HCT116 (cell line): ENCODE results near the gene HAAO. TPM values are rescaled to one million over a fixed set of nuclear protein-coding genes. Genes with fewer than 3 reads are reported as not detected.

Experiments
- ATAC-seq: fragments of 200-7000 bp; cut with Tn5 transposase; 2 replicates; pipeline ENCODE4 v1.9.1; 2020; ENCODE audit warnings: mild to moderate bottlenecking, moderate library complexity
- BruUV-seq: library from RNA; stranded (reverse); fragments of 400-500 nt; replicated peaks from 2 replicates; lab custom pipeline; 2021; lab: Mats Ljungman, UMichigan
- CTCF ChIA-PET: fragments of 300-600 bp; sonication (Branson Sonifier 250); formaldehyde crosslinking; loops from one replicate; lab custom pipeline; 2021; ENCODE audit warnings: antibody characterized with exemption; lab: Charles Lee
- POLR2A ChIA-PET: fragments of 300-600, 350-600 bp; sonication (Branson Sonifier 250); formaldehyde crosslinking; loops from one replicate; lab custom pipeline; 2021; ENCODE audit warnings: antibody characterized with exemption; lab: Charles Lee
- RAD21 ChIA-PET, 2 experiments: fragments of 300-600 bp; sonication (Branson Sonifier 250); formaldehyde crosslinking; loops; one replicate each; lab custom pipeline; 2023; ENCODE audit warnings: low total read pairs in 2 of 2; ENCODE audit not compliant: uncharacterized antibody in 2 of 2, unreplicated experiment in 2 of 2, low non-redundant PET in 1 of 2; lab: Charles Lee
- DNase-seq: peaks from one replicate; pipeline ENCODE4 v3.0.0-alpha.2; 2010; ENCODE audit warnings: low read depth, low spot score
- H2AFZ ChIP-seq: fragments of 200-600 bp; shearing (Covaris generic), sonication (generic); 2 replicates; pipeline ENCODE4 v1.6.1; 2017; ENCODE audit warnings: low read depth, mixed run types, mixed read lengths, antibody characterized with exemption, low read length; ENCODE audit not compliant: poor library complexity, severe bottlenecking
- H3K27ac ChIP-seq: 2 replicates; pipeline ENCODE4 v1.5.1; 2012; ENCODE audit warnings: low read depth, low read length
- H3K27me3 ChIP-seq: fragments of 200-600 bp; sonication (generic); 2 replicates; pipeline ENCODE4 v1.6.1; 2016; ENCODE audit warnings: mixed run types, low read length, mixed read lengths; ENCODE audit not compliant: insufficient read depth
- H3K36me3 ChIP-seq, 2 experiments: fragments of 200-500 bp in 1 of 2; fragments of 200-600 bp in 1 of 2; sonication (Bioruptor generic) in 1 of 2; sonication (generic) in 1 of 2; 2 replicates each; pipeline versions ENCODE4 v1.5.1 to v1.6.1; 2014 to 2016; ENCODE audit warnings: low read length in 2 of 2, inconsistent platforms in 1 of 2, mixed read lengths in 1 of 2, mixed run types in 1 of 2; ENCODE audit not compliant: insufficient read depth in 2 of 2, control insufficient read depth in 1 of 2
- H3K4me1 ChIP-seq, 2 experiments: fragments of 200-600 bp in 1 of 2; sonication (generic) in 1 of 2; 2 replicates each; pipeline versions ENCODE4 v1.5.1 to v1.6.1; 2012 to 2017; ENCODE audit warnings: low read length in 2 of 2, inconsistent platforms in 1 of 2, mild to moderate bottlenecking in 1 of 2, mixed read lengths in 1 of 2, mixed run types in 1 of 2, moderate library complexity in 1 of 2; ENCODE audit not compliant: insufficient read depth in 2 of 2, control insufficient read depth in 1 of 2
- H3K4me2 ChIP-seq: fragments of 200-600 bp; sonication (generic); 2 replicates; pipeline ENCODE4 v1.6.1; 2017; ENCODE audit warnings: mixed run types, low read length, mixed read lengths
- H3K4me3 ChIP-seq, 2 experiments: fragments of 200-600 bp in 1 of 2; sonication (generic) in 1 of 2; replicated peaks in 1 of 2; 2 replicates each; pipeline ENCODE4 v1.5.1; 2011 to 2016; ENCODE audit warnings: low read length in 2 of 2, control low read depth in 1 of 2, low read depth in 1 of 2, mild to moderate bottlenecking in 1 of 2, mixed read lengths in 1 of 2, mixed run types in 1 of 2
- H3K79me2 ChIP-seq: fragments of 200-600 bp; sonication (generic); 2 replicates; pipeline ENCODE4 v1.6.1; 2017; ENCODE audit warnings: mild to moderate bottlenecking, mixed run types, low read length, moderate library complexity, mixed read lengths; ENCODE audit not compliant: insufficient read depth
- H3K9ac ChIP-seq: fragments of 200-600 bp; sonication (generic); 2 replicates; pipeline ENCODE4 v1.6.1; 2016; ENCODE audit warnings: low read length, mixed read lengths
- H3K9me2 ChIP-seq: fragments of 200-600 bp; sonication (generic), shearing (Covaris generic); 2 replicates; pipeline ENCODE4 v1.6.1; 2017; ENCODE audit warnings: mixed run types, mild to moderate bottlenecking, moderate library complexity; ENCODE audit not compliant: insufficient read depth
- H3K9me3 ChIP-seq, 2 experiments: fragments of 200-500 bp in 1 of 2; fragments of 200-600 bp in 1 of 2; sonication (Bioruptor generic) in 1 of 2; sonication (generic) in 1 of 2; 2 replicates each; pipeline ENCODE4 v1.6.1; 2014 to 2017; ENCODE audit warnings: low read length in 2 of 2, mixed read lengths in 2 of 2, inconsistent platforms in 1 of 2, low read depth in 1 of 2, mild to moderate bottlenecking in 1 of 2, mixed run types in 1 of 2, moderate library complexity in 1 of 2; ENCODE audit not compliant: control insufficient read depth in 1 of 2, insufficient read depth in 1 of 2
- H4K20me1 ChIP-seq: fragments of 200-600 bp; sonication (generic), shearing (Covaris generic); 2 replicates; pipeline ENCODE4 v1.6.1; 2017; ENCODE audit warnings: mixed run types, mild to moderate bottlenecking, moderate library complexity; ENCODE audit not compliant: insufficient read depth
- CEBPB ChIP-seq: IDR thresholded peaks from 2 replicates; pipeline ENCODE4 v1.6.1; 2012; ENCODE audit warnings: low read depth
- CTCF ChIP-seq, 3 experiments: fragments of 200-600 bp in 1 of 3; sonication (generic) in 1 of 3; IDR thresholded peaks in 2 of 3; conservative IDR thresholded peaks in 1 of 3; 2 replicates each; pipeline ENCODE4 v1.5.1; 2012 to 2017; ENCODE audit warnings: low read depth in 2 of 3, low read length in 2 of 3, antibody characterized with exemption in 1 of 3, borderline replicate concordance in 1 of 3, control low read depth in 1 of 3, mild to moderate bottlenecking in 1 of 3, mixed read lengths in 1 of 3, mixed run types in 1 of 3, moderate library complexity in 1 of 3; ENCODE audit not compliant: insufficient read depth in 1 of 3
- EZH2phosphoT487 ChIP-seq: fragments of 200-600 bp; IDR thresholded peaks from 2 replicates; pipeline ENCODE4 v1.6.1; 2018; ENCODE audit warnings: antibody characterized with exemption, borderline replicate concordance
- FOSL1 ChIP-seq: IDR thresholded peaks from 2 replicates; pipeline ENCODE4 v1.6.1; 2012; ENCODE audit warnings: low read depth
- JUND ChIP-seq: IDR thresholded peaks from 2 replicates; pipeline ENCODE4 v1.6.1; 2012
- POLR2A ChIP-seq: IDR thresholded peaks from 2 replicates; pipeline ENCODE4 v1.7.0; 2011; ENCODE audit warnings: borderline replicate concordance; ENCODE audit not compliant: insufficient read depth, insufficient read length; ENCODE audit errors: extremely low read depth
- RAD21 ChIP-seq: IDR thresholded peaks from 2 replicates; pipeline ENCODE4 v1.6.1; 2012; ENCODE audit warnings: low read depth, mild to moderate bottlenecking
- REST ChIP-seq: IDR thresholded peaks from 2 replicates; pipeline ENCODE4 v1.6.1; 2012; ENCODE audit warnings: low read depth
- ZFX ChIP-seq: fragments of 450-650 bp; IDR thresholded peaks from 2 replicates; pipeline ENCODE4 v1.6.1; 2017
- intact Hi-C: fragments of 100-400 bp; cut with micrococcal nuclease; formaldehyde crosslinking; loops from 2 replicates; pipeline ENCODE4 v1.10.0; 2022
- total RNA-seq: library from RNA; stranded (reverse); gene quantifications from one replicate; pipeline ENCODE4 v1.2.1, GENCODE V29; 2021; ENCODE audit not compliant: unreplicated experiment

HAAO gene
- total RNA-seq, 1 experiment from 2014 or later, result not detected

- no peak overlapping the region for H3K4me3 ChIP-seq
- intact Hi-C loops, result no loop called here
- ChIA-PET RAD21 (no interaction called here), POLR2A (no interaction called here), CTCF (no interaction called here)
- H3K27me3 ChIP-seq, result no peaks in the 10 kb centered on the region
- H3K4me2 ChIP-seq, result no peak overlapping the region
- no peaks in the 10 kb centered on the region for H3K9me2 ChIP-seq
- ATAC-seq (no peak), DNase-seq (no peak)
- no peaks in the 10 kb centered on the region for H4K20me1 ChIP-seq
- H3K4me1 ChIP-seq, result peaks cover 0 to 3% of the 10 kb centered on the region in 2 experiments; a peak in 1 of 4 replicates
- H3K79me2 ChIP-seq, result no peaks in the 10 kb centered on the region
- no peak overlapping the region for H3K27ac ChIP-seq
- no peaks in the 10 kb centered on the region for H3K36me3 ChIP-seq
- H3K9ac ChIP-seq, result no peak overlapping the region
- H3K9me3 ChIP-seq, result no peaks in the 10 kb centered on the region
- TF ChIP-seq RAD21 (no peak), CEBPB (no peak), CTCF (IDR thresholded peaks at IDR 0.05 in 2 of 3, conservative IDR thresholded peaks at IDR 0.05 in 1 of 3; ENCODE audit: borderline replicate concordance in 1 of 3, insufficient read depth in 1 of 3, low read depth in 2 of 3, low read length in 2 of 3) (no peak), POLR2A (no peak), EZH2phosphoT487 (no peak), ZFX (no peak), JUND (no peak), REST (no peak), FOSL1 (no peak)
- TF ChIP-seq, all 23 proteins: peak for 0
- no TSS peak for BruUV-seq
- no peak overlapping the region for H2AFZ ChIP-seq
These were observed 25.1 kb downstream of the HAAO start for GRCh38 chr2:42767080-42767898.
